HG02943 (cell line): Measurements from ENCODE around the gene NFKB1.
A peak's percentile ranks its signal among the peaks of the same experiment; 100 is the strongest.
"Not testable (repeated sequence)": the region's sequence is repeated elsewhere in the genome, so short reads cannot be mapped to it uniquely, and the experiment has no call there.

Source experiments
- ATAC-seq: cut with Tn5 transposase; IDR thresholded peaks from one replicate; pipeline ENCODE4 v1.9.1; 2021; ENCODE audit warnings: mild to moderate bottlenecking, low read depth, moderate library complexity; ENCODE audit not compliant: unreplicated experiment

Gene NFKB1, protein sequence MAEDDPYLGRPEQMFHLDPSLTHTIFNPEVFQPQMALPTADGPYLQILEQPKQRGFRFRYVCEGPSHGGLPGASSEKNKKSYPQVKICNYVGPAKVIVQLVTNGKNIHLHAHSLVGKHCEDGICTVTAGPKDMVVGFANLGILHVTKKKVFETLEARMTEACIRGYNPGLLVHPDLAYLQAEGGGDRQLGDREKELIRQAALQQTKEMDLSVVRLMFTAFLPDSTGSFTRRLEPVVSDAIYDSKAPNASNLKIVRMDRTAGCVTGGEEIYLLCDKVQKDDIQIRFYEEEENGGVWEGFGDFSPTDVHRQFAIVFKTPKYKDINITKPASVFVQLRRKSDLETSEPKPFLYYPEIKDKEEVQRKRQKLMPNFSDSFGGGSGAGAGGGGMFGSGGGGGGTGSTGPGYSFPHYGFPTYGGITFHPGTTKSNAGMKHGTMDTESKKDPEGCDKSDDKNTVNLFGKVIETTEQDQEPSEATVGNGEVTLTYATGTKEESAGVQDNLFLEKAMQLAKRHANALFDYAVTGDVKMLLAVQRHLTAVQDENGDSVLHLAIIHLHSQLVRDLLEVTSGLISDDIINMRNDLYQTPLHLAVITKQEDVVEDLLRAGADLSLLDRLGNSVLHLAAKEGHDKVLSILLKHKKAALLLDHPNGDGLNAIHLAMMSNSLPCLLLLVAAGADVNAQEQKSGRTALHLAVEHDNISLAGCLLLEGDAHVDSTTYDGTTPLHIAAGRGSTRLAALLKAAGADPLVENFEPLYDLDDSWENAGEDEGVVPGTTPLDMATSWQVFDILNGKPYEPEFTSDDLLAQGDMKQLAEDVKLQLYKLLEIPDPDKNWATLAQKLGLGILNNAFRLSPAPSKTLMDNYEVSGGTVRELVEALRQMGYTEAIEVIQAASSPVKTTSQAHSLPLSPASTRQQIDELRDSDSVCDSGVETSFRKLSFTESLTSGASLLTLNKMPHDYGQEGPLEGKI

GRCh38 chr4:102500696-102501446 is at the start of gene NFKB1:
Gene NFKB1 (plus strand): TSS chr4:102501359. CDS start chr4:102525519, 24,160 bp downstream.
- ATAC-seq = peak; percentile 54

- no peak for ATAC-seq
These were observed 48.3 kb upstream of the NFKB1 start for GRCh38 chr4:102452854-102453253.

DNA sequence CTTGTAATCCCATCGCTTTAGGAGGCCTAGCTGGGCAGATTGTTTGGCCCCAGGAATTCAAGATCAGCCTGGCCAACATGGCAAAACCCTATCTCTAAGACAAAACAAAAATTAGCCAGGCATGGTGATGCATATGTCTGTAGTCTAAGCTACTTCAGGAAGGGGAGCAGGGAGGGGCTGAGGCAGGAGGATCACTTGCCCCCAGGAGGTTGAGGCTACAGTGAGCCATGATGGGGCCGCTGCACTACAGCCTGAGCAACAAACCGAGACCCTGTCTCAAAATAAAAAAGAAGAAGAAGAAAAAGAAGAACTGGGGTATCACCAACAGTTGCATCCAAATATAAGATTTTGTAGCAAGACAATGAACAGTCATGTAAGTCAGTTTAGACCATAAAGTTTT is 47.3 kb upstream of the NFKB1 start:
- no peak for ATAC-seq

- no peak for ATAC-seq
These were observed 46.9 kb upstream of the NFKB1 start for GRCh38 chr4:102454268-102454667.

- ATAC-seq = no peak
These were observed 46.0 kb upstream of the NFKB1 start for GRCh38 chr4:102454981-102455685.

- no peak for ATAC-seq
These were observed 45.4 kb upstream of the NFKB1 start for GRCh38 chr4:102455750-102456149.

- ATAC-seq = no peak
These were observed 34.9 kb upstream of the NFKB1 start for GRCh38 chr4:102466298-102466697.

- no peak for ATAC-seq
These were observed 31.4 kb upstream of the NFKB1 start for GRCh38 chr4:102469806-102470205.

- no peak for ATAC-seq
These were observed 28.6 kb upstream of the NFKB1 start for GRCh38 chr4:102472441-102473013.

GRCh38 chr4:102473476-102473875 is 27.7 kb upstream of the NFKB1 start:
- no peak for ATAC-seq

- ATAC-seq = no peak
These were observed 26.2 kb upstream of the NFKB1 start for GRCh38 chr4:102474736-102475504.

- no peak for ATAC-seq
These were observed 23.5 kb upstream of the NFKB1 start for GRCh38 chr4:102477657-102478056.

GRCh38 chr4:102478186-102478585 is 23.0 kb upstream of the NFKB1 start:
- no peak for ATAC-seq

GRCh38 chr4:102479832-102480231 is 21.3 kb upstream of the NFKB1 start:
- not testable (repeated sequence) for ATAC-seq

DNA sequence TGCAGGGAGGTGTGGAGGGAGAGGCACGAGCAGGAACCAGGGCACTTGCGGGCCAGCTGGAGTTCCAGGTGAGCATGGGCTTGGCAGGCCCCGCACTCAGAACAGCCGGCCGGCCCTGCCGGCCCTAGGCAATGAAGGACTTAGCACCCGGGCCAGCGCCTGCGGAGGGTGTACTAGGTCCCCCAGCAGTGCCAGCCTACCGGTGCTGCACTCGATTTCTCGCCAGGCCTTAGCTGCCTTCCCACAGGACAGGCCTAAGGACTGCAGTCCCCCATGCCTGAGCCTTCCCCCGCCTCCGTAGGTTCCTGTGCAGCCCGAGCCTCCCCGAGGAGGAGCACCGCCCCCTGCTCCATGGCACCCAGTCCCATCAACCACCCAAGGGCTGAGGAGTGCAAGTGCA is 18.0 kb upstream of the NFKB1 start:
- no peak for ATAC-seq

GRCh38 chr4:102483990-102484692 is 17.0 kb upstream of the NFKB1 start:
- not testable (repeated sequence) for ATAC-seq

- ATAC-seq = no peak
These were observed 8.5 kb upstream of the NFKB1 start for GRCh38 chr4:102492531-102493241.

DNA sequence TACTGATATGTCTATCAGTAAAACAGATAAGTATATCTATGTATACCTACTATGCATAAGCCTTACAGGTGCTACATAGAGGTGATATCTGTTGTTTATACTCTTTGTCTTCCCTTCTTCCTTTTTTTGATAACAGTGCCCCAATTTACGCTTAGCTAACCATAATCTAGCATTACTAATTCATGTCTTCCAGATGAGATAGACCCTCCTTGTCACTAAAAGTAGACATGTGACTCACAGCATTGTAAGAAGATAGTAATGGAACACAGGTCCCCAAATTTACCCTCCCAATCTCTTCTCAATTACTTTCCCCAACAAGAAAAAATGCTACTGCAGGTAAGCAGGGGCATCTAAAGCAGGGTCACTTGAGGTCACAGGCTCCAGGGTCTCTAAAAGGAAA is 7.9 kb upstream of the NFKB1 start:
- no peak for ATAC-seq
